DND-41 (cell line): ENCODE results near the gene NOTCH2.

ENCODE experiments used
- ATAC-seq: fragments of 200-7000 bp; cut with Tn5 transposase; 3 replicates; pipeline ENCODE4 v1.9.1; 2021; ENCODE audit warnings: low read depth; ENCODE audit not compliant: insufficient read depth
- DNase-seq: peaks from one replicate; pipeline ENCODE4 v3.0.0-alpha.2; 2020
- H2AFZ ChIP-seq: 2 replicates; pipeline ENCODE4 v1.6.0; 2012; ENCODE audit warnings: low read depth, low read length
- H3K27ac ChIP-seq: 2 replicates; pipeline ENCODE4 v1.5.1; 2012; ENCODE audit warnings: low read length, inconsistent platforms
- H3K27me3 ChIP-seq: fragments of 200-600 bp; sonication (generic); 2 replicates; pipeline ENCODE4 v1.6.0; 2012; ENCODE audit warnings: low read length, mild to moderate bottlenecking, inconsistent platforms; ENCODE audit not compliant: insufficient read depth, poor library complexity
- H3K36me3 ChIP-seq: 2 replicates; pipeline ENCODE4 v1.5.1; 2012; ENCODE audit warnings: low read length, inconsistent platforms; ENCODE audit not compliant: insufficient read depth
- H3K4me1 ChIP-seq: 2 replicates; pipeline ENCODE4 v1.5.1; 2012; ENCODE audit warnings: mild to moderate bottlenecking, low read length; ENCODE audit not compliant: insufficient read depth
- H3K4me2 ChIP-seq: 2 replicates; pipeline ENCODE4 v1.6.0; 2012; ENCODE audit warnings: mild to moderate bottlenecking, moderate library complexity, low read length, inconsistent platforms; ENCODE audit not compliant: insufficient read depth
- H3K4me3 ChIP-seq, 2 experiments: fragments of 200-600 bp in 1 of 2; shearing (Covaris generic) in 1 of 2; 2 replicates each; pipeline ENCODE4 v1.5.1; 2012 to 2016; ENCODE audit warnings: inconsistent platforms in 2 of 2, low read length in 2 of 2, mild to moderate bottlenecking in 2 of 2, low read depth in 1 of 2, moderate library complexity in 1 of 2
- H3K79me2 ChIP-seq: 2 replicates; pipeline ENCODE4 v1.6.0; 2012; ENCODE audit warnings: low read length, inconsistent platforms; ENCODE audit not compliant: insufficient read depth
- H3K9ac ChIP-seq: 2 replicates; pipeline ENCODE4 v1.6.0; 2012; ENCODE audit warnings: low read depth, mild to moderate bottlenecking, inconsistent platforms, low read length, moderate library complexity
- H3K9me3 ChIP-seq: 2 replicates; pipeline ENCODE4 v1.5.1; 2012; ENCODE audit warnings: low read length, moderate library complexity, mild to moderate bottlenecking, inconsistent platforms; ENCODE audit not compliant: insufficient read depth, severe bottlenecking
- H4K20me1 ChIP-seq: 2 replicates; pipeline ENCODE4 v1.6.0; 2012; ENCODE audit warnings: low read length; ENCODE audit not compliant: insufficient read depth
- EZH2 ChIP-seq: IDR thresholded peaks from 3 replicates; pipeline ENCODE4 v1.6.1; 2012; ENCODE audit warnings: borderline replicate concordance, low read depth, mild to moderate bottlenecking, moderate library complexity, low read length, inconsistent platforms; ENCODE audit not compliant: severe bottlenecking
- TF ChIP-seq, protein P1 (sequence below): IDR thresholded peaks from 2 replicates; pipeline ENCODE4 v1.5.1; 2012; ENCODE audit warnings: borderline replicate concordance, low read length, moderate library complexity, mild to moderate bottlenecking; ENCODE audit not compliant: poor library complexity, severe bottlenecking; ENCODE audit errors: extremely low read depth

Gene NOTCH2

DNA sequence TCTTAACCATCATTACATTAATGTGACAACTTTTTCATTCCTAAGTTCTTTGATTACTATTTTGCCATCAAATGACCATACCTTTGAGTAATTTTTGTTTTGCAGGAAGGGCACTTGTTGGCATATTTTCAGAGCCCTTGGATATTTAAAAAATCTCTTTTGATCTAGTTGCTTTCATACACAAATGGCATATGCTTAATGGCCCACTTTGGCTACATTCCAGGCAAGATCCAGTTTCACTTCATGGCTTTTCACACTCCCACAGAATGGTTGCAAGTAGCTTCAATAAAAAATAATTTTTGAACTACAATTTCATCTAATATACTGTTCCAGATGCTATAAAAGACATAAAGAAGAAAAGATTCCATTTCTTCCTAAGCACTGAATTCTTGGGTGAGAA is 191.3 kb downstream of the NOTCH2 start:
- H3K27me3 ChIP-seq, result no peaks in the 10 kb centered on the region
- H3K4me1 ChIP-seq, result peaks cover 5% of the 10 kb centered on the region; the same call in 1 of the 2 replicates
- no peak for TF ChIP-seq EZH2
- TF ChIP-seq, protein P1, sequence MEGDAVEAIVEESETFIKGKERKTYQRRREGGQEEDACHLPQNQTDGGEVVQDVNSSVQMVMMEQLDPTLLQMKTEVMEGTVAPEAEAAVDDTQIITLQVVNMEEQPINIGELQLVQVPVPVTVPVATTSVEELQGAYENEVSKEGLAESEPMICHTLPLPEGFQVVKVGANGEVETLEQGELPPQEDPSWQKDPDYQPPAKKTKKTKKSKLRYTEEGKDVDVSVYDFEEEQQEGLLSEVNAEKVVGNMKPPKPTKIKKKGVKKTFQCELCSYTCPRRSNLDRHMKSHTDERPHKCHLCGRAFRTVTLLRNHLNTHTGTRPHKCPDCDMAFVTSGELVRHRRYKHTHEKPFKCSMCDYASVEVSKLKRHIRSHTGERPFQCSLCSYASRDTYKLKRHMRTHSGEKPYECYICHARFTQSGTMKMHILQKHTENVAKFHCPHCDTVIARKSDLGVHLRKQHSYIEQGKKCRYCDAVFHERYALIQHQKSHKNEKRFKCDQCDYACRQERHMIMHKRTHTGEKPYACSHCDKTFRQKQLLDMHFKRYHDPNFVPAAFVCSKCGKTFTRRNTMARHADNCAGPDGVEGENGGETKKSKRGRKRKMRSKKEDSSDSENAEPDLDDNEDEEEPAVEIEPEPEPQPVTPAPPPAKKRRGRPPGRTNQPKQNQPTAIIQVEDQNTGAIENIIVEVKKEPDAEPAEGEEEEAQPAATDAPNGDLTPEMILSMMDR, result no peak
- no peak overlapping the region for H3K4me3 ChIP-seq
- no peaks in the 10 kb centered on the region for H3K79me2 ChIP-seq
- no peak overlapping the region for H2AFZ ChIP-seq
- no peaks in the 10 kb centered on the region for H4K20me1 ChIP-seq
- H3K27ac ChIP-seq, result no peak overlapping the region
- no peak overlapping the region for H3K4me2 ChIP-seq
- ATAC-seq (no peak), DNase-seq (no peak)
- H3K9me3 ChIP-seq, result no peaks in the 10 kb centered on the region
- no peaks in the 10 kb centered on the region for H3K36me3 ChIP-seq
- no peak overlapping the region for H3K9ac ChIP-seq

GRCh38 chr1:119874186-119874585 is 195.3 kb downstream of the NOTCH2 start:
- ATAC-seq, result no peak

GRCh38 chr1:119873135-119874015 is 196.1 kb downstream of the NOTCH2 start:
- ATAC-seq (no peak), DNase-seq (no peak)
- Histone ChIP-seq H3K9me3 (no peaks in the 10 kb centered on the region), H4K20me1 (no peaks in the 10 kb centered on the region), H3K27ac (no peak overlapping the region), H3K27me3 (no peaks in the 10 kb centered on the region), H2AFZ (no peak overlapping the region), H3K4me3 (no peak overlapping the region), H3K36me3 (no peaks in the 10 kb centered on the region), H3K4me2 (no peak overlapping the region), H3K4me1 (peaks cover 14% of the 10 kb centered on the region), H3K79me2 (no peaks in the 10 kb centered on the region), H3K9ac (no peak overlapping the region)
- TF ChIP-seq, protein P1, result no peak
- no peak for TF ChIP-seq EZH2

More at GRCh38 chr1:119874186-119874585, 195.3 kb downstream of the NOTCH2 start:
- no peak overlapping the region for H3K9ac ChIP-seq
- DNase-seq, result no peak
- no peaks in the 10 kb centered on the region for H3K9me3 ChIP-seq
- H3K79me2 ChIP-seq, result no peaks in the 10 kb centered on the region
- H3K27me3 ChIP-seq, result no peaks in the 10 kb centered on the region
- no peak overlapping the region for H2AFZ ChIP-seq
- no peak overlapping the region for H3K27ac ChIP-seq
- H3K4me2 ChIP-seq, result no peak overlapping the region
- peaks cover 14% of the 10 kb centered on the region for H3K4me1 ChIP-seq
- H4K20me1 ChIP-seq, result no peaks in the 10 kb centered on the region
- H3K36me3 ChIP-seq, result no peaks in the 10 kb centered on the region
- H3K4me3 ChIP-seq, result no peak overlapping the region
- TF ChIP-seq, protein P1, result no peak
- no peak for TF ChIP-seq EZH2
